Stimulated activated CD8-positive, alpha-beta memory T cell treated with anti-CD3 and anti-CD28 coated beads, Interleukin-12 subunit alpha, Interleukin-12 subunit beta, amount 100 ng/mL, for 1 hour (primary cell): ENCODE results near the gene SRCIN1.
"Not testable (repeated sequence)": the region's sequence is repeated elsewhere in the genome, so short reads cannot be mapped to it uniquely, and the experiment has no call there.

Source experiments
- DNase-seq: peaks from one replicate; pipeline ENCODE4 v3.0.0-alpha.2; 2020; ENCODE audit warnings: low read depth

Gene SRCIN1

GRCh38 chr17:38482039-38482699, 123.6 kb downstream of the SRCIN1 start:
- not testable (repeated sequence) for DNase-seq
